KOPT-K1 (cell line): ENCODE data around the gene TGFB1.

ENCODE experiments used
- H3K27ac ChIP-seq: fragments of 200-600 bp; sonication (generic); 2 replicates; pipeline ENCODE4 v1.5.1; 2016; ENCODE audit warnings: antibody characterized with exemption, mild to moderate bottlenecking, low read depth, low read length; ENCODE audit not compliant: poor library complexity, severe bottlenecking
- H3K36me3 ChIP-seq: fragments of 200-600 bp; sonication (generic); 2 replicates; pipeline ENCODE4 v1.5.1; 2017; ENCODE audit warnings: antibody characterized with exemption, mild to moderate bottlenecking, low read length, moderate library complexity; ENCODE audit not compliant: insufficient read depth
- H3K9me3 ChIP-seq: fragments of 200-600 bp; sonication (generic); 2 replicates; pipeline ENCODE4 v1.5.1; 2017; ENCODE audit warnings: antibody characterized with exemption, low read length, mild to moderate bottlenecking; ENCODE audit not compliant: insufficient read depth, poor library complexity, severe bottlenecking

The TGFB1 gene

GRCh38 chr19:41309180-41310032, 44.3 kb downstream of the TGFB1 start:
- Histone ChIP-seq H3K9me3 (no peaks in the 10 kb centered on the region), H3K27ac (peak overlapping the region; percentile 98), H3K36me3 (peaks cover 58% of the 10 kb centered on the region)

DNA sequence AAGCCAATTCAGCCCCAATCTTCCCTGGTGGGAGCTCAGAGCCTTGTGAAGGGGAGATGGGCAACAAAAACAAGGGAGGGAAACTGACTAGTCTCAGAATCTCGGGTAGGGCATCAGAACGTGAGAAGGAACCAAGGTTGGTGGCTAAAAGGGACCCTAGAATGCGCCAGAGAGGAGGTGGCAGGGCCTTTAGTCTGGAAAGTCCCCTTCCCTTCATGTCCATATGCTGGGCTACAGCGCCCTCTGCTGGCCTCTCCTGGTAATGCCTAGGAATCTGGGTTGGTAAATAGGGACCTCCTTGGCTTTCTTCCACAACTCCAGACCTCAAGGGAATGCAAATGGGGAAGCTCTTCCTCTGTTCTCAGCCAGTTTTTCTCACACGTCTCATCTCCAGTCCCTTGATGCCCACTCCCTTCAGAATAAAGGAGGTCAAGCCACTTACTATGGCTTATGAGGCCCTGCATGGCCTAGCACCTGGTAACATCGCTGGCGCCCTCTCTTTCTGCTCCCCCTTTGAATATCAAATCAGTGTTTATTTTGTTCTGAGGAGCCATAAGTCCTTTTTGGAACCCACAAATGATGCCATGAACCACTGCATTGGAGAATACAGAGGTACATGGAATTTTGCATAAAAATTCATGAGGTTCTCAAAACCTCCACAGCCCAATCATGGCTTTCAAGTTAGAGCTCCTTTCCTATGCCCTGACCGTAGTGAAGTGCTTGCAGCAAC, 45.1 kb downstream of the TGFB1 start:
- no peaks in the 10 kb centered on the region for H3K9me3 ChIP-seq
- peaks cover 58% of the 10 kb centered on the region for H3K36me3 ChIP-seq
- peak overlapping the region; percentile 98 for H3K27ac ChIP-seq

DNA sequence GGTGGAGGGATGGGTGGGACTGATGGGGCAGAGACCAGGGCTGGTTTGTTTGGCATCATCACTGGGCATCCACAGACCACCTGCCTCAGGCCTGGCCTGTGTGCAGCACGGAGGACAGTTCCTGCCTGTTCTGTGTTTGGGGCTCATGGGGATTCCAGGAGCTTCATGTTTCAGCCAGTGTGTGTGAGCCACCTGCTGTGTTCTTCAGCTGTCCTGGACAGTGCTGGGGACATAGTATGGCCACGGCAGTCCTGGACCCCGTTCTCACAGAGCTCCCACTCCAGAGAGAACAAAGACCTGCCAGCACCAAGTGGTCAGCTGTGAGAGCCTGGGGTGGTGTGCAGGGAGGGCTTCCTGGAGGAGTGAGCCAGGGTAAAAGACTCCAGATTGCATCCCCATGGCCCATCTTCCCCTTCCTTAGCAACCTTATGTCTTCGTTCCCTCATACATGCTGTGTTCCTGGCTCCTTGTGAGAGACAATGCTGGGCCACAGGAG, 45.7 kb downstream of the TGFB1 start:
- Histone ChIP-seq H3K36me3 (peaks cover 58% of the 10 kb centered on the region), H3K27ac (peak overlapping the region; percentile 98), H3K9me3 (no peaks in the 10 kb centered on the region)

DNA sequence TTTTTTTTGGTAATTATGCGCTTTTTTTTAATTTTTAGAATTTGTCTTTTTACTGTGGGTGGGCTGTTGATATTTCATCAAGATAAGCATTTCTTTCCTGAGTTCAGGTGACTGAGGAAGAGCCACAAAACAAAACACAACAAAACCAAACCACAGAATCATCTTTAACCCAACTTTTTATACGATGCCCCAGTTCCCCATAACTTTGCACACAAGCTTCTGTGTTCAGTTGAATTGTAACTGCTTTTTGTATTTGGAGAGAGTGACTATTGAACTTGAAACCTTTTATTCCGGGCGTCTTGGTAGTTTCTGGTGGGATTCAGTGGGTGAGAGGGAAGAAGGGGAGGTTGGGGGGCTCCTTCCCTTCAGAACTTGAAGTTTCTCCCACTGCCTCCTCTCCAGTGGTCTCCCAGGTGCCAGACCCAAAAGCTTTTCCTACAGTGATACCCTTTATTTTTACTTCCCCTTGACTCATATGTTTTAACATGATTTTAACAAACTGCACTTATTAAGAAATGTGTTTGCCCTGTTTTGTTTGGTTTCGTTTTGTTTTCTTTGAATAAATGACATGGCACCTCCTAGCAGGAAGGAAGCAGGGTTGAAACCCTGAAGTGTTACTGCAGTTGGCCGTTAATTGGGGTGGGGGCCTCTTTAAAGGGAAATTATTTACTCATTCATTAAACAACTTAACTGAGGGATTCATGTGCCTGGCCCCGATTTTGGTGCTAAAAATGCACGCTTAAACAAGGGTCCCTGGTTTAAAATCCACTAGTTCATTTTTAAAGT, 46.4 kb downstream of the TGFB1 start:
- Histone ChIP-seq H3K27ac (peak overlapping the region; percentile 98), H3K36me3 (peaks cover 57% of the 10 kb centered on the region), H3K9me3 (no peaks in the 10 kb centered on the region)

- H3K27ac ChIP-seq = peak overlapping the region; percentile 98
- H3K36me3 ChIP-seq = peaks cover 62% of the 10 kb centered on the region
- no peaks in the 10 kb centered on the region for H3K9me3 ChIP-seq
Observed at GRCh38 chr19:41305927-41306793, 47.6 kb downstream of the TGFB1 start.

DNA sequence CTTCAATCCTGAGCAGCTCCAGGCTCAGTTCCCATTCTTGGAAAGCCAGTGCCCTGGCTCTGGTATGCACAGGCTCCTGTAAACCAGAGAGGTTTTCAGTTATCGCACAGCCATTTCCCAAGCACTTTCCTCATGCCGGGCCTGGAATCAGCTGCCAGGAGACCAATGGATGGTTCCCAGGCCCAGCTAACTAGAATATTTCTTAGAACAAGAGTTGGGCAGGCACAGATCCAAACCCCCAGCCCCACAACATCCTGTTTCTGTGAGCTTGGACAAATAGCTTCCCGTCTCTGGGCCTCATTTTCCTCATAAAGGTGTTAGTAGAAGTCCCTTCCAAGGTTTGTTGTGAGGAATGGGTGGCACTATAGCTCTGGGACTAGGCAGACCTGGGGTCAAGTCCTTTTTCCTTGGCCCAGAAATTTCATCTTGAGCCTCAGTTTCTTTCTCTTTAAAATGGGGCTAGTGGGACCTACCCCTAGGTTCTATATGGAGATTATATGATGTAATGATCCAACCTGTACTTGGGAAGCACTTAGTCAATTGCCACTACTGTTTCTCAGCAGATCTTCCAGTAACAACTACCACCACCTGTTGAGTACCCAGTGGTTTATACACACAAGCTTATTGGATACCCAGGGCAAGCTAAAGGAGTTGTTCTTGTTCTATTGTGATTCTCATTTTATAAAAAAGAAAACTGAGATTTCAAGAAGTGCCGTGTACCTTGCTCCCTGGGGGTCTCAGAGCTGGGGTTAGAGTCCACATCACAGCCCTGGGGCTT, 48.8 kb downstream of the TGFB1 start:
- H3K9me3 ChIP-seq = no peaks in the 10 kb centered on the region
- H3K36me3 ChIP-seq = peaks cover 74% of the 10 kb centered on the region

DNA sequence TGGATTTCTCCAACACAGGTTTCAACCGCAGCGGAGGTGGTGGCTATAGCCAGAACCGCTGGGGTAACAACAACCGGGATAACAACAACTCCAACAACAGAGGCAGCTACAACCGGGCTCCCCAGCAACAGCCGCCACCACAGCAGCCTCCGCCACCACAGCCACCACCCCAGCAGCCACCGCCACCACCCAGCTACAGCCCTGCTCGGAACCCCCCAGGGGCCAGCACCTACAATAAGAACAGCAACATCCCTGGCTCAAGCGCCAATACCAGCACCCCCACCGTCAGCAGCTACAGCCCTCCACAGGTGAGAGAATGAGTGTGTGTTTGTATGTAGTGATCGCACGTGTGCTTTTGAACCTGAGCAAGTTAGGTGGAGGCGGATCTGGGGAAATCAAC, 49.8 kb downstream of the TGFB1 start:
- H3K27ac ChIP-seq = no peak overlapping the region
- H3K36me3 ChIP-seq = peaks cover 84% of the 10 kb centered on the region
- no peaks in the 10 kb centered on the region for H3K9me3 ChIP-seq

More for the DNA sequence above, 48.8 kb downstream of the TGFB1 start:
- H3K27ac ChIP-seq = peak overlapping the region; percentile 98

DNA sequence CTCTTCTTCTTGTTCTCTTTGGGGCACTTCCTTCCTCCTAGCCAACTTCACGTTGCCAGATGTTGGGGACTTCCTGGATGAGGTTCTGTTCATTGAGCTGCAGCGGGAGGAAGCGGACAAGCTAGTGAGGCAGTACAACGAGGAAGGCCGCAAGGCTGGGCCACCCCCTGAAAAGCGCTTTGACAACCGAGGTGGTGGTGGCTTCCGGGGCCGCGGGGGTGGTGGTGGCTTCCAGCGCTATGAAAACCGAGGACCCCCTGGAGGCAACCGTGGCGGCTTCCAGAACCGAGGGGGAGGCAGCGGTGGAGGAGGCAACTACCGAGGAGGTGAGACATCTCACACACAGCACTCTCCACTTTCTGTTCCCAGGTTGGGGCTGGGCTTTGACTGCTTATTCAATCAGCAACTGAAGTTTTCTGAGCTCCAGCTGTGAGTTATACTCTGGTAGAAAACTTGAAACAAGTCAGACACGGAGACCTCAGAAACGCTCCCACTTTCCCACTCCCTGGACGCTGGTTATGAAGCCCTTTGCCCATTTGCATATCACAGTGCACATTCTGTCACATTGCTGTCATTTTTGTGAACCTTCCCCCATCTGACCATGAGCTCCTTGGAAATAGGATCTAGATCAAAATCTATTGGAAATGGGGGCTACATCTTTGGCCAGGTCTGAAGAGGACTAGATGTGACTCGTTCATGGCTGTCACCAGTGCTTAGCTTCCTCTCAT, 50.9 kb downstream of the TGFB1 start:
- H3K27ac ChIP-seq = peak overlapping the region; percentile 44
- H3K36me3 ChIP-seq = peaks cover 90% of the 10 kb centered on the region
- no peaks in the 10 kb centered on the region for H3K9me3 ChIP-seq

DNA sequence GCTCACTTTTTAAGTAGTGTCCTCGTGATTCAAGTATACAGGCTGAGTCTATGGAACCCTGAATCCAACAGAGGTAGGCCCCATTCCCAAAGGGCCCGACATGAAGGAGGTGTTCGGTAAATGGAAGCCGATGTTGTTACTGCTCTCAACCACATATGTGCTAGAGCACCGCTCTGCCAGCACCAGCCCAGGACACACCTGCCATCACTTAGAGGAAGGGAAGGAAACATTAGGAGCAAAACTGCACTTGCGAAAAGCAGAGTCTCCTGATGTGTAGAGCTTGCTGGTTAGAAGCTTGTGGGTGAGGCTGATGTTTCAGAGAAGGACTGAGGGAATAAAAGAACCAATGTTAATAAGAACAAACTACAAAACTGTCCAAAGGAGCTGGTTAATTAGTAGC, 53.2 kb downstream of the TGFB1 start:
- Histone ChIP-seq H3K36me3 (peaks cover 97% of the 10 kb centered on the region), H3K9me3 (no peaks in the 10 kb centered on the region), H3K27ac (no peak overlapping the region)

- peak overlapping the region; percentile 8 for H3K27ac ChIP-seq
- H3K9me3 ChIP-seq = no peaks in the 10 kb centered on the region
- H3K36me3 ChIP-seq = peaks cover 97% of the 10 kb centered on the region
Observed at GRCh38 chr19:41299755-41300089, 54.0 kb downstream of the TGFB1 start.

DNA sequence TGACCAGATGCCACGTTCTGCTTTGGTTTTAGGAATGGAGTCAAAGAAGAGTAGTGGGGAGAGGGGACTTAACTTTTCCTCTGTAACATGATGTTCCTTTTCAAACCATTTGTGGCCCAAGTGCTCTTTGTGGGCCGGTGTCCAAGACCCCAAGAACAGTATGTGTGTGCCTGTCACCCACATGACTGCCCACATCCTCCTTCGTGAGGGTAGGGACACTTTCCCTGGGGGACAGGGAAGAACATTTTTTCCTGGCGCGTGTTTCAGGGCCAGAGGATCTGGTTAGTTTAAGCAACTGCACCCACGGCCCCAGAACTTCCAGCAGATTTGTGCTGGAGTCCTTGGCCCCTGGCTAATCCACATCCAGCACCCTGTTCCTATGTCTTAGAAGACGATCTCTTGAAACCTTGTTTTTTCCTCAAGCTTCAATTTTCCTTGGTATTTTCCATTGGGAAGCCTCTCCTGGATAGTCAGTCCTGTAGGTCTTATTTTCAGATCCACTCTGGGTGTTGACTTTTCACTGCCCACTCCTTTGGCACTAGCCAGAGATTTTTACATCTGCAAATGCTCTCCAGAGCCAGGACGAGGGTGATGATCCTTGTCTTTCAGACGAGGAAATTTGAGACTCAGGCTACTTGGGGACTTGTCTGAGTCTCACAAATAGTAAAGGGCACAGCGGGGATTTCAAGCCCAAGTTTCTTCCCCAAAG, 54.5 kb downstream of the TGFB1 start:
- Histone ChIP-seq H3K36me3 (peaks cover 97% of the 10 kb centered on the region), H3K9me3 (no peaks in the 10 kb centered on the region), H3K27ac (no peak overlapping the region)

DNA sequence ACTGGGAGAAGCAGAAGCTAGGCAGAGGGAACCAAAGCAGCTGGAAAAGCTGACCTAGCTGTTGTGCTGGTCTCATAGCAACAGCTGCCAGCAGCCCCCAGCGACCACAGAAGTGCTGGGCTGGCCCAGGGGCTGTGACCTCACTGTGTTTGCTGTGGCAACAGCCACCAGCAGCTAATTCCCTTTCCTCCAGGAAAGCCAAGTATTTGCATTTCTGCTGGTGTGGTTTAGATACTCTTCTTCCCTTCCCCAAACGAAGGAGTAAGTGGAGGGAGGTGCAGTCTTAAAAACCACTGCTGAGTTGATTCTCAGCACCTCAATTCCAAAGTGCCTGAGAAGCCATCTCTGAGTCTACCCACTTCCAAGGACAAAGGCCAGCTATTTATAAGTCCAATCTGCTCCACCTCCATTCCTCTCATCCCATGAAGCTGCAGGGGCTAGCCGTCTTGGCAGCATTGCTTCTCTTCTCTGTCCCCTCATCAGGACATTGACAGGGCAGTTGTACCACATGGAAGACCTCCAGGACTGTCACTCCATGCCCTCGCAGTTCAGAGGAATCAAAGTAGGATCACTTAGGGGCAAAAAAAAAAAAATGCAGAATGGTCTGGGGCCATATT, 55.3 kb downstream of the TGFB1 start:
- H3K27ac ChIP-seq = no peak overlapping the region
- H3K36me3 ChIP-seq = peaks cover 97% of the 10 kb centered on the region
- no peaks in the 10 kb centered on the region for H3K9me3 ChIP-seq
